ENCODE data around the gene TMEM132A.

- TF ChIP-seq POLR2A (IDR thresholded peaks at IDR 0.05) = no peak
- TF ChIP-seq CTCF (IDR thresholded peaks at IDR 0.05) = no peak
Observed at GRCh38 chr11:60875366-60876167, 48.7 kb upstream of the TMEM132A start.

Data from esophagus squamous epithelium (tissue), 4 donors.